T-helper 1 cell treated with Interleukin-12 subunit alpha and Interleukin-12 subunit beta and Interleukin-4 antibody, amounts not matched to agents 30 μg/mL and 1 μg/mL, for 36 hours (primary cell): ENCODE measurements around the gene SRPK1.

Source experiments
- H3K27ac Mint-ChIP-seq: one replicate; pipeline ENCODE4 v1.8.0; 2021; ENCODE audit warnings: mild to moderate bottlenecking, mixed read lengths
- H3K27me3 Mint-ChIP-seq: one replicate; pipeline ENCODE4 v1.8.0; 2021; ENCODE audit warnings: low read depth, mixed read lengths
- H3K36me3 Mint-ChIP-seq: one replicate; pipeline ENCODE4 v1.8.0; 2021; ENCODE audit warnings: low read depth, mixed read lengths
- H3K4me1 Mint-ChIP-seq: one replicate; pipeline ENCODE4 v1.8.0; 2021; ENCODE audit warnings: low read depth, mixed read lengths
- H3K4me3 Mint-ChIP-seq: one replicate; pipeline ENCODE4 v1.8.0; 2021; ENCODE audit warnings: mild to moderate bottlenecking, moderate library complexity, mixed read lengths
- H3K9me3 Mint-ChIP-seq: one replicate; pipeline ENCODE4 v1.8.0; 2021; ENCODE audit warnings: mixed read lengths

Gene SRPK1

DNA sequence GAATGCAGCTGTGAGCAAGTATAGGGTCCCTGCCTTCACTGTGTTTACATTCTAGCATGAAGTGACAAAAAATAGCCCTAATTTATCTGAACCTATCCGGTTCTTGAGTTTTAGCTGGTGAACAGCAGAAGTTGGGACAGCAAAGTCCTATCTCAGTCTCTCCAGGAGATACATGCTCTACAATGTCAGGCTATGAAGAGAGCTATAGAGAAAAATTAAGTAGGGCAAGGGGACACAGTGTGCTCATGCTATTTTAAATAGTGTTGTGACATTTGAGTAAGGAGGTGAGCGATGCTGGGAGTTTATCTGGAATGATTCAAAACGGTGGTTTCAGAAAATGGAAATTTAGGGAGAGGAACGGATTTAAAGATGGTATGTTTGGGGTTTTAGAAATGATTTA is 20.4 kb downstream of the SRPK1 start:
- H3K27ac Mint-ChIP-seq: no peak overlapping the region
- H3K36me3 Mint-ChIP-seq: peaks cover 32% of the 10 kb centered on the region
- no peaks in the 10 kb centered on the region for H3K27me3 Mint-ChIP-seq
- no peak overlapping the region for H3K4me3 Mint-ChIP-seq
- H3K9me3 Mint-ChIP-seq: no peaks in the 10 kb centered on the region
- peaks cover 10% of the 10 kb centered on the region for H3K4me1 Mint-ChIP-seq

DNA sequence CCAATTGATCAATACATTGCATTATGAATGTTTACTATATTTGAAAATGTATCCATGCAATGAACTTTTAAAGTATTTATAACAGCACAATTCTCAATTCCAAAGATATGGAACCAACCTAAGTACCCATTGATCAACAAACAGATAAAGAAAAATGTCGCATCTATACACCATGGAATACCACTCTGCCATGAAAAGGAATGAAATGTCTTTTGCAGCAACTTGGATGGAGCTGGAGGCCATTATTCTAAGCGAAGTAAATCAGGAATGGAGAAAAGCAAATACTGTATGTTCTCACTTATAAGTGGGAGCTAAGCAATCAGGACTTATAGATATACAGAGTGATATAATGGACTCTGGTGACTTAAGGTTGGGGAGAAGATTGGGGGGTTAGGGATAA is 22.9 kb downstream of the SRPK1 start:
- Mint-ChIP-seq H3K36me3 (peaks cover 29% of the 10 kb centered on the region), H3K27ac (no peak overlapping the region), H3K4me1 (peaks cover 16% of the 10 kb centered on the region), H3K4me3 (no peak overlapping the region), H3K27me3 (no peaks in the 10 kb centered on the region), H3K9me3 (no peaks in the 10 kb centered on the region)

DNA sequence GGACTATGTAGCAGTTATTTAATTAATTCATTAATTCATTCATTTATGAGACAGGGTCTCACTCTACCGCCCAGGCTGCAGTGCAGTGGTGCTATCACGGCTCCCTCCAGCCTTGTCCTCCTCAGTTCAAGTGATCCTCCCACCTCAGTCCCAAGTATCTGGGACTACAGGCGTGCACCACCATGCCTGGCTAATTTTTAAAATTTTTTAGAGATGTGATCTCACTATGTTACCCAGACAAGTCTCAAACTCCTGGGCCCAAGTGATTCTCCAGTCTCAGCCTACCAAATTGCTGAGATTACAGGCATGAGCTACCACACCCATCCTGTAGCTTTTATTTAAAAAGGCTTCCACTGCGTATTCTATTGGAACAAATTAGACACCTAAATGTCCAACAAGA is 23.4 kb downstream of the SRPK1 start:
- Mint-ChIP-seq H3K36me3 (peaks cover 32% of the 10 kb centered on the region), H3K27ac (no peak overlapping the region), H3K9me3 (no peaks in the 10 kb centered on the region), H3K4me1 (peaks cover 16% of the 10 kb centered on the region), H3K4me3 (no peak overlapping the region), H3K27me3 (no peaks in the 10 kb centered on the region)

DNA sequence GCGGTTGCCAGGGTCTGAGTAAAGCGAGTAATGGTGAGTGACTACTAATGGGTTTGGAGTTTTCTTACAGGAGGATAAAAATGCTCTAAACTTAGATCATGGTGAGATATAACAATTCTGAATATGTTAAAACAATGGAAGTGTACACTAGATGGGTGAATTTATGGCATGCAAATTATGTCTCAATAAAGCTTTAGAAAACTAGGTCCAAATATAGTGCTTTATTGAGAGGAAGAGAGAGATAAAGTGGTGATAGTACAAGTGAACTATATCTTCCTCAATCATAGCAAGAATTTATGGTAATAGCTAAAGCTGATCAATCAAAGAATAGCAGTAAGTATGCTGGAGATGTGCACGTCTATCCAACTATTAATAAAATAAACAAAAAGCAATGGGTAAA is 23.9 kb downstream of the SRPK1 start:
- no peaks in the 10 kb centered on the region for H3K9me3 Mint-ChIP-seq
- no peak overlapping the region for H3K27ac Mint-ChIP-seq
- H3K4me1 Mint-ChIP-seq: peaks cover 16% of the 10 kb centered on the region
- peaks cover 32% of the 10 kb centered on the region for H3K36me3 Mint-ChIP-seq
- no peak overlapping the region for H3K4me3 Mint-ChIP-seq
- H3K27me3 Mint-ChIP-seq: no peaks in the 10 kb centered on the region

DNA sequence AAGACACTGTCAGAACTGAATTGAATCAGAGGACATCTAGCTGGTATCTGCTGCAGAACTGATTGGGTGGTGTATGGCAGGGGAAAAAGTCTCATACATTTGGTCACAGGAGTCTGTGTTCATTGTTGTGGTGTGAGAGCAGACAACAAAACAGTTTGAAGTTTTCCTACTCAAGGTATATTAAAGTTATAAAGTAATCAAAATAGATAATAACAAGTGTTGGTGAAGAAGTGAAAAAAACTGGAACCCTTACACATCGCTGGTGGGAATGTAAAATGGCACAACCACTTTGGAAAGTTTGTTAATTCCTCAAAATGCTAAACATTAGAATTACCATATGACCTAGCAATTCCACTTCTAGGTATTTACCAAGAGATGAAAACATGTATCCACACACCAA is 24.7 kb downstream of the SRPK1 start:
- Mint-ChIP-seq H3K9me3 (no peaks in the 10 kb centered on the region), H3K36me3 (peaks cover 28% of the 10 kb centered on the region), H3K4me1 (peaks cover 16% of the 10 kb centered on the region), H3K27ac (no peak overlapping the region), H3K27me3 (no peaks in the 10 kb centered on the region), H3K4me3 (no peak overlapping the region)

DNA sequence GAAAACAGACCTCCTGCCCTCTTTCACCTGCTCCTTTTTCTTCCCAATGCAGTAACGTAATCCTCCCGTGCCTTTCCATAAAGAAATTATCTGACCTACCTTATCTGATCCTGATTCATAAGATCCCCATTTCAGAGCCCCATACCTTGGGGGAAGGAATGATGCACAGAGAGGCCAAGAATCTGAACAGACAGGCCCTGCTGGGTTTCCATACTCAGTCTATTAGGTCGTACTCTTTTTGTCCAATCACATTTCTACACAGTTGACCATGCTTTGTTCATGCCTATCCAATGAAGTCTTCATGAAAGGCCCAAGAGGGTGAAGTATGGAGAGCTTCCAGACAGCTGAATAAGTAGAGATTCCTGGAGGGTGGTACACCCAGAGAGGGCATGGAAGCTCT is 25.3 kb downstream of the SRPK1 start:
- peaks cover 23% of the 10 kb centered on the region for H3K36me3 Mint-ChIP-seq
- H3K27me3 Mint-ChIP-seq: no peaks in the 10 kb centered on the region
- H3K4me1 Mint-ChIP-seq: peaks cover 16% of the 10 kb centered on the region
- H3K27ac Mint-ChIP-seq: no peak overlapping the region
- H3K9me3 Mint-ChIP-seq: no peaks in the 10 kb centered on the region
- no peak overlapping the region for H3K4me3 Mint-ChIP-seq

DNA sequence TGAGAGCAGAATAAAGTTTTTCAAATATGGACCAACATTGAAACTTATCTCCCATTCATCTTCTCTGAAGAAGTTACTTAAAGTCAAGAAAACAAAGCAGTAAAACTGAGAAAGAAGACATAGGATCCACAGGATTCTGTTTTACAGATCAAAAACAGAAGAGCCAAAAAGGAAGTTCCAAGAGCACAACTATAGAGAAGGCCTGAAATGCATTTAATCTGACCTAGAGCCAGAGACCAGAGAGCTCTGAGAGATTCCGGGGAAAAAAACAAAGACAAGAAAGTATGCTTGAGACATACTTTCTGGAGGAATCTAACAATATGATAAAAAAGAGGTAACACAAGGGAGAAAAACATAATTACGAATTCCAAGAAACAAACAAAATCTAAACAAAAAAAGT is 26.1 kb downstream of the SRPK1 start:
- no peak overlapping the region for H3K27ac Mint-ChIP-seq

DNA sequence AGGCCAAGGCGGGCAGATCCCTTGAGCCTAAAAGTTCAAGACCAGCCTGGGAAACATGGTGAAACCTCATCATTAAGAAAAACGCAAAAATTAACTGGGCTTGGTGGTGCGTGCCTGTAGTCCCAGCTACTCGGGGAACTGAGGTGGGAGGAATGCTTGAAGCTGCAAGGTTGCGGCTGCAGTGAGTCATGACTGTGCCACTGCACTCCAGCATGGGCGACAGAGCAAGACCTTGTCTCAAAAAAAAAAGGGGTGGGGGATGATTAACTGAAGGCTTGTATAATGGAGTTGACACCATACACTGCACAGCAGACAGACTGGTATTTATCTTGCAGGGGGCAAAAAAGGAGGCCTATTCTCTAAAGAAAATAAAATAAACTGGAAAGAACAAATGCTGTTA is 27.7 kb downstream of the SRPK1 start:
- Mint-ChIP-seq H3K36me3 (peaks cover 17% of the 10 kb centered on the region), H3K27ac (peak overlapping the region; percentile 20), H3K4me3 (no peak overlapping the region), H3K4me1 (peaks cover 14% of the 10 kb centered on the region), H3K27me3 (no peaks in the 10 kb centered on the region), H3K9me3 (no peaks in the 10 kb centered on the region)

More for the DNA sequence above, 26.1 kb downstream of the SRPK1 start:
- H3K36me3 Mint-ChIP-seq: peaks cover 18% of the 10 kb centered on the region
- H3K4me3 Mint-ChIP-seq: no peak overlapping the region
- no peaks in the 10 kb centered on the region for H3K27me3 Mint-ChIP-seq
- no peaks in the 10 kb centered on the region for H3K9me3 Mint-ChIP-seq
- H3K4me1 Mint-ChIP-seq: peaks cover 14% of the 10 kb centered on the region

DNA sequence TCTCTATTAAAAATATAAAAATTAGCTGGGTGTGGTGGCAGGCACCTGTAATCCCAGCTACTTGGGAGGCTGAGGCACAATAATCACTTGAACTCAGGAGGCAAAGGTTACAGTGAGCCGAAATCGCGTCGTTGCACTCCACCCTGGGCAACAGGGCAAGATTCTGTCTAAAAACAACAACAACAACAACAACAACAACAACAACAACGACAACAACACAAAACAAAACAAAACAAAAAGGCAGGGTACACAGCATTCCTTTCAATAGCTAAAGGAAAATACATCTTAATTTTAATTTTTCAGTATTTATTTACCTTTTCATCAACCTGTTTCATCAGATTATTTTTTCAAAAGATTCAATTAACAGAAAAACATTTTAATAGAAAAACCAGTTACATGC is 28.4 kb downstream of the SRPK1 start:
- H3K4me3 Mint-ChIP-seq: no peak overlapping the region
- no peaks in the 10 kb centered on the region for H3K9me3 Mint-ChIP-seq
- no peak overlapping the region for H3K27ac Mint-ChIP-seq
- peaks cover 14% of the 10 kb centered on the region for H3K4me1 Mint-ChIP-seq
- H3K36me3 Mint-ChIP-seq: peaks cover 19% of the 10 kb centered on the region
- no peaks in the 10 kb centered on the region for H3K27me3 Mint-ChIP-seq

DNA sequence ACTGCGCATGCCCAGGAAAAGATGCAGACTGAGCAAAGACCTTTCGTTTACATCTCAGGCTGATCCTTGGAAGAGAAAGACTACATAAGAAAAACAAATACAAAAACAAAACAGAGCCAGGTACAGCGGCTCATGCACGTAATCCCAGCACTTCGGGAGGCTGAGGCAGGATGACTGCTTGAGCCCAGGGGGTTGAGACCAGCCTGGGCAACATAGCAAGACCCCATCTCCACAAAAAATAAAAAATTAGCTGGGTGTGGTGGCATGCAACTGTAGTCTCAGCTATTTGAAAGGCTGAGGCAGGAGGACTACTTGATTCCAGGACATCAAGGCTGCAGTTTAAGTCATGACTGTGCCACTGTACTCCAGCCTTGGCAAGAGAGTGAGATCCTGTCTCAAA is 41.7 kb downstream of the SRPK1 start:
- H3K9me3 Mint-ChIP-seq: peaks cover 25% of the 10 kb centered on the region
- H3K36me3 Mint-ChIP-seq: peaks cover 51% of the 10 kb centered on the region
- no peak overlapping the region for H3K4me3 Mint-ChIP-seq
- H3K27me3 Mint-ChIP-seq: no peaks in the 10 kb centered on the region
- H3K4me1 Mint-ChIP-seq: no peaks in the 10 kb centered on the region
- no peak overlapping the region for H3K27ac Mint-ChIP-seq

DNA sequence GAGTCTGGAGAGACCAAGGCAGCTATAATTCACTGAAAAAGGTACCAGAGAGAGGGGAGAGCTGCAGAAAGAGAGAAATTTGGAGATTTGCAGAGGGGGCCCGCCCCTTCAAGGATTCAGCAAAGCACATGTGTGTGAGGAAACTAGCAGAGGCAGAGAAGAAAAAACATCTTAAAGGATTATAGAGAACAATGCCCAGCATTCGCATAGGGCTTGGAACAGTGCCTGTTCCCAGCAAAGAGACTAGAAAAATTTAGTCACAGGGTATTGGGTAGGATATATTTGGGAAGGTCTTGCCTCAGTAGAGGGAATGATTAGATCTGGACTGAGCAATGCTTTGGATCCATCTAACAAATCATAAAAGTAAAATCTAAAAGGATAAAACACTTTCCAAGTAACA is 44.0 kb downstream of the SRPK1 start:
- Mint-ChIP-seq H3K4me1 (no peaks in the 10 kb centered on the region), H3K4me3 (no peak overlapping the region), H3K27ac (no peak overlapping the region), H3K36me3 (peaks cover 46% of the 10 kb centered on the region), H3K9me3 (peaks cover 24% of the 10 kb centered on the region), H3K27me3 (no peaks in the 10 kb centered on the region)

DNA sequence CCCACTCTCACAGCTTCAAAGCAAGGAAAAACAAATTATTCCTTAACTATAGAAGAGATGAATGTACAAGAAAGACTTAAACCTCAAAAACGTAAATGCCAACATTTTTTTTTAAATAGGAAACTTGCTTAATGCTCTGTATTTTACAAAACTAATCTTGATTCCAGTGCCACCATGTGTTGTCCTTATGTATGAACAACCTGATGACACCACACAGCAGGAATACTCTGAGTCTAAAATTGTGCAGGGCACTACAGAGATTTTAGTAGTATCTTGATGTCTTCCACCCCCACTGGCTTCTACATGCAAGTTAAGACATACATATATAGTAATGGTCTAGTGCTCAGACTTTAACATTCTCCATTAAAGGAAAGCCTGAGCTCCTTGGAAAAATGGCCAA is 46.2 kb downstream of the SRPK1 start:
- Mint-ChIP-seq H3K9me3 (peaks cover 4% of the 10 kb centered on the region), H3K4me3 (no peak overlapping the region), H3K36me3 (peaks cover 30% of the 10 kb centered on the region), H3K27ac (no peak overlapping the region), H3K27me3 (no peaks in the 10 kb centered on the region), H3K4me1 (no peaks in the 10 kb centered on the region)

DNA sequence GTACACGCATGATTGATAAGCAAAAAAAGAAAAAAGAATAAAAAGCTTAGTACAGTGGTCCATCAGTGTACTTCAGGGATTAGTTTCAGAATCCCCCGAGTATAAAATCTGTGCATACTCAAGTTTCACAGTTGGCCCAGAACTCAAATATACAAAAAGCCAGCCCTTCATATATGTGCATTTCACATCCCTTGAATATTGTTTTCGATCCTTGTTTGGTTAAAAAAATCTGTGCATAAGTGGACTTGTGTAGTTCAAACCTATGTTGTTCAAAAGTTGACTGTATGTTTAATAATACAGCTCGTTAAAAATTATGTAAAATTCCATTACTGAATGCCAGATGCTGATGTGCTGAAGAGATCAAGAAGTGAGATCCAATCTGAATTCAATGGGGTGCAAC is 61.5 kb downstream of the SRPK1 start:
- H3K27ac Mint-ChIP-seq: no peak overlapping the region
- no peak overlapping the region for H3K4me3 Mint-ChIP-seq
- H3K9me3 Mint-ChIP-seq: no peaks in the 10 kb centered on the region
- H3K27me3 Mint-ChIP-seq: no peaks in the 10 kb centered on the region
- no peaks in the 10 kb centered on the region for H3K4me1 Mint-ChIP-seq
- H3K36me3 Mint-ChIP-seq: peaks cover 49% of the 10 kb centered on the region

DNA sequence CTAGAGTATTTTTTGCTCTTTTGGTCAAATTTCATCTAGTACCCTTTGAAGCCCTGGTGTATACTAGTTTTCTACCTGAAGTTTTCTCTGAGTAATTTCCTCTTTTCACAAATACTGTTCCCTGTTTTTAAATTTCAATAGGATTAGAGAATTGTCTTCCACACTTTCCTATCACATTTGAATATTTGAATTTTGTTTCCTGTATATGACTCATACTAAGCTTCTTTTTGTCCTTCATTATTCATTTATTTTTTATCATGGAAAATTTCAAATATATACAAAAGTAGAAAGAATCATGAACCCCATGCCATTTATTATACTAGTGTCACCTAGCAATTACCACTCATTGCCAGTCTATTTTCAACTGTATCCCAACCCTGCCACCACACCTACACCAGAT is 63.0 kb downstream of the SRPK1 start:
- H3K27me3 Mint-ChIP-seq: no peaks in the 10 kb centered on the region
- no peak overlapping the region for H3K27ac Mint-ChIP-seq
- no peak overlapping the region for H3K4me3 Mint-ChIP-seq
- peaks cover 50% of the 10 kb centered on the region for H3K36me3 Mint-ChIP-seq
- H3K9me3 Mint-ChIP-seq: no peaks in the 10 kb centered on the region
- H3K4me1 Mint-ChIP-seq: no peaks in the 10 kb centered on the region

DNA sequence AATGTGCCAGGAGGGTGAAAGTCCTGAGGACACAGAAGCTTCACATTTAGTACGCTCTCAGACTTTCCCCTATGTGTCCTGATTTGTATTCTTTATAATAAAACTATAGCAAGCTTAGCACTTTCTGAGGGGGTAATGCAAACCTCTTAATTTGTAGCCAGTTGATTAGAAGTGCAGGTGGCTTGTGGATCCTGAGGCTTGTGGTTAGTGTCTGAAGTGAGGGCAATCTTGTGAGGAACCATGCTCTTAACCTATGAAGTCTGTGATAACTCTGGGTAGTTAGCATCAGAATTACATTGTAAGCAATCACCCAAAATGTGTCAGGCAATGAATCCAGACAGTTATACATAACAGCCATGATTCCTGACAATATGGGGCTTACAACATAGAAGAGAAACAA is 64.6 kb downstream of the SRPK1 start:
- Mint-ChIP-seq H3K4me1 (no peaks in the 10 kb centered on the region), H3K4me3 (no peak overlapping the region), H3K27me3 (no peaks in the 10 kb centered on the region), H3K27ac (no peak overlapping the region), H3K36me3 (peaks cover 52% of the 10 kb centered on the region), H3K9me3 (no peaks in the 10 kb centered on the region)

DNA sequence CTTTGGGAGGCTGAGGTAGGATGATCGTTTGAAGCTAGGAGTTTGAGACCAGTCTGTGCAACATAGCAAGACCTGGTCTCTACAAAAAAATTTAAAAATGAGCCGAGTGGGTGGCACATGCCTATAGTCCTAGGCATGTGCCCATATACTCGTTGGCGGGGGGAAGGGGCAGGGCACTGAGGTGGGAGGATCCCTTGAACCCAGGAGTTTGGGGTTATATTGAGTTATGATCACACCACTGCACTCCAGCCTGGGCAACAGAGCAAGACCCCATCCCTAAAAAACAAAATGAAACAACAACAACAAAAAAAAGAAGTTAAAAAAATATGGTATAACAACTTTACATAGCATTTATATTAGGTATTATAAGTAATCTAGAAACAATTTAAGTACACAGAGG is 67.9 kb downstream of the SRPK1 start:
- no peak overlapping the region for H3K27ac Mint-ChIP-seq
- no peaks in the 10 kb centered on the region for H3K27me3 Mint-ChIP-seq
- peaks cover 60% of the 10 kb centered on the region for H3K36me3 Mint-ChIP-seq
- H3K9me3 Mint-ChIP-seq: peaks cover 8% of the 10 kb centered on the region
- H3K4me3 Mint-ChIP-seq: no peak overlapping the region
- H3K4me1 Mint-ChIP-seq: no peaks in the 10 kb centered on the region
